Measurements from ENCODE around the gene NOTCH2. TPM values are rescaled to one million over a fixed set of nuclear protein-coding genes. Genes with fewer than 3 reads are reported as not detected.

NOTCH2 gene
- total RNA-seq, 6 experiments from 2014 or later: 32.4 to 75.2 (median 49.0) TPM

- WGBS (ENCODE audit: insufficient coverage, low coverage, low lambda C conversion rate, missing lambda C conversion rate): 78% methylated on average over 3 of the region's 3 CpGs
- H3K4me1 ChIP-seq: no peaks in the 10 kb centered on the region
- H3K36me3 ChIP-seq: no peaks in the 10 kb centered on the region
- intact Hi-C loops (cut with DNase I): no loop called here
- no peak overlapping the region for H3K27ac ChIP-seq
- no peaks in the 10 kb centered on the region for H3K27me3 ChIP-seq
- no peak for DNase-seq
- ATAC-seq: no peak
- TF ChIP-seq POLR2A (IDR thresholded peaks at IDR 0.05) (no peak), CTCF (IDR thresholded peaks at IDR 0.05) (no peak)
- no peak overlapping the region for H3K4me3 ChIP-seq
- H3K9me3 ChIP-seq: no peaks in the 10 kb centered on the region
Observed at GRCh38 chr1:119883826-119884225, 185.6 kb downstream of the NOTCH2 start.

DNA sequence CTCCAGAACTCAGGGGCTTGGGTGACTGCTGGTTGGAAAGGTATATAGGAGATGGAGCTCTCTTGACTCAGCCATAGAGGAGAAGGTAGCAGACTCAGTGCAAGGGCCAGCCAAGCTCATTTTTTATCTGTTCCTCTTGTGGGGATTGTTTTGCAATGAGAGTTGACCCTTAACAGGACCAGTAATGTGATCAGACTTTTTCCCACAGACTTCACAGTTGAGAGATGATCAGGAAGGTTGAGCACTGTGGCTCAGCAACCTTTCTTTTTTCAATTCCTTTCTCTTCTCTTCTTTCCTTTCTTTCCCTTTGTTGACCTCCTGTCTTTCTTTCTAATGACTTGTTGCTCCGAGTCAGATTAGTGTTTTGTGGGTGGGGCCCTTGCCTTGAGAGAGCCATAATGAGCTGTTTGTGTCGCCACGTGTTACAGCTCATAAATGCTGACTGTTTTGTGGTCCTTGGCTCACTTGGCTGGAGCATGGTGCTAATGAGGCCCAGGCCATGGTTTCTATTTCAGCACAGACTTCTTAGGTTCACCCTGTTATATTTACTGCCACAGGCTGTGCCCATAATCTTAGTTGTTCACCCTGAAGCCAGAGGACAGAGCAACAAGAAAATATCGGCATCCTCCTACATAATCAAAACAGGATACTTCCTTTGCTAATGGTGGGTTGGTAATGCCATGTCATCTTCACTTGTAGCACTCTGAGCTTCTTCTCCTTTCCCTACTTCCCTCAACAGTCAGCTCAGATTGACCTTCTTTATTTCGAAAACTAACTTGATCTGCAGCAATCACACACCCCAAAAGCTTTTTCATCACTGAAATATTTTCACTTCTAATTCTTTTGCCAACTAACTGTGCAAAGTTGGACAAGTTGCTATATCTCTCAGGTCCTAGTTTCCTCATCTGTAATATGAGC, 187.1 kb downstream of the NOTCH2 start:
- DNase-seq (no peak), ATAC-seq (no peak)
- WGBS (ENCODE audit: insufficient coverage, low coverage, low lambda C conversion rate, missing lambda C conversion rate): 48% methylated on average over 3 of the region's 5 CpGs
- intact Hi-C loops (cut with DNase I): no loop called here
- TF ChIP-seq CTCF (IDR thresholded peaks at IDR 0.05) (no peak), POLR2A (IDR thresholded peaks at IDR 0.05) (no peak)
- H3K27me3 ChIP-seq: no peaks in the 10 kb centered on the region
- no peaks in the 10 kb centered on the region for H3K36me3 ChIP-seq
- H3K27ac ChIP-seq: no peak overlapping the region
- H3K4me3 ChIP-seq: no peak overlapping the region
- H3K4me1 ChIP-seq: no peaks in the 10 kb centered on the region
- no peaks in the 10 kb centered on the region for H3K9me3 ChIP-seq

DNA sequence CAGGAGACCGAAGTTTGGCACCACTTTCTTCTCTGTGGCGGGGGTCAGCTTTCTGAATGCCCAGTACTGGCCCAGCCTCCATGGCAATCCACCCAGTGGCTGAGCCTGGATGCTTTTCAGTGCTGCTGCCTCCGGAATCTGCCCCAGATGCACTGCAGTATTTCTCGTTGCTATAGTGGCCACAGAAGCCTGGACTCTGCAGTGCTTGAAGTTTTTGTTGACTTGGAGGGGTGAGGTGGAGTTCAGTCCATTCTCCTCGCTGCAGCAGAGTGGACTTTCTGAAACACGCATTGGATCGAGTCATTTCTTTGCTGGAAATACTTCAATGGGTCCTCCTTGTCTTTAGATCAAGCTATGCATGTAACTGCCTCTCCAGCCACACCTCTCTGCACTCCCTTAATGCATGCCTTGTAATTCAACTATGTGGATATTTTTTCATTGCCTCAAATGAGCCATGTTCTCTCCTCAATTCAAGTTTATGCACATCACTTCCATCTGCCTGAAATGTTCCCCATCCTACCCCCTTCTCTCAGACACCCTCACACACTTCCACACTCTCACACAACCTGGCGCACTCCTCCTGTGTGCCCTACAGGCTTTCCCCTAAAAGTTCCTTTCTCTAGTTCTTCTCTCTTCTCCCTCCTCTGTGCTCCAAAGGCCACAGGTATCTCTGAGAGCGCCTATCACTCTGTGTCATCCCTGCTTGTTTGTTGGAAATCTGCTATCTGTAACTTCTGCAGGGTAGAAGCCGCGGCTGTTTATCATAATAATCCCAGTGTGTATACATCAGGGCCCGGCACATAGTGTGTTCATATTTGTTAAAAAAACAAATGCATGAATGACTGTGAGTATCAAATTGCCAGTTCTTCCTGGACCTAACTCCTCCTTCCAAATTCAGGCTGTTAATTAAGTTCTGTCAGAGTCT, 189.7 kb downstream of the NOTCH2 start:
- DNase-seq: no peak
- WGBS (ENCODE audit: insufficient coverage, low coverage, low lambda C conversion rate, missing lambda C conversion rate): 66% methylated on average over 9 of the region's 12 CpGs
- Histone ChIP-seq H3K27me3 (no peaks in the 10 kb centered on the region), H3K4me3 (no peak overlapping the region), H3K27ac (no peak overlapping the region), H3K36me3 (no peaks in the 10 kb centered on the region), H3K4me1 (no peaks in the 10 kb centered on the region), H3K9me3 (no peaks in the 10 kb centered on the region)
- ATAC-seq: peak; percentile 28 to 85 (median 50)
- intact Hi-C loops (cut with DNase I): loop anchor here in 1 of 2 donors (10.0 kb wide), 1 partner anchor 135 kb away; no protein-coding TSS in a partner anchor
- TF ChIP-seq CTCF (IDR thresholded peaks at IDR 0.05) (no peak), POLR2A (IDR thresholded peaks at IDR 0.05) (no peak)

GRCh38 chr1:119878171-119878570, 191.3 kb downstream of the NOTCH2 start:
- intact Hi-C loops (cut with DNase I): loop anchor here in 1 of 2 donors (10.0 kb wide), 1 partner anchor 133 kb away; no protein-coding TSS in a partner anchor
- H3K4me1 ChIP-seq: no peaks in the 10 kb centered on the region
- H3K4me3 ChIP-seq: no peak overlapping the region
- no peak for DNase-seq
- ATAC-seq: no peak
- TF ChIP-seq POLR2A (IDR thresholded peaks at IDR 0.05) (no peak), CTCF (IDR thresholded peaks at IDR 0.05) (no peak)
- no peak overlapping the region for H3K27ac ChIP-seq
- H3K9me3 ChIP-seq: no peaks in the 10 kb centered on the region
- no peaks in the 10 kb centered on the region for H3K36me3 ChIP-seq
- H3K27me3 ChIP-seq: no peaks in the 10 kb centered on the region

All from right lobe of liver (tissue), 6 donors.